MM.1S (cell line): ENCODE data around the gene SPIRE2.

Experiments used
- DNase-seq: peaks from one replicate; pipeline ENCODE4 v3.0.0-alpha.2; 2015
- H2AFZ ChIP-seq: fragments of 300-600 bp; sonication (generic); 2 replicates; pipeline ENCODE4 v1.6.0; 2016; ENCODE audit warnings: antibody characterized with exemption, low read length
- H3F3A ChIP-seq: fragments of 300-600 bp; sonication (generic); 2 replicates; pipeline ENCODE4 v1.6.1; 2016; ENCODE audit warnings: mild to moderate bottlenecking, antibody characterized with exemption, low read length, moderate library complexity, mixed read lengths; ENCODE audit not compliant: insufficient read depth
- H3K27ac ChIP-seq: fragments of 300-600 bp; sonication (generic); 2 replicates; pipeline ENCODE4 v1.5.1; 2016; ENCODE audit warnings: mild to moderate bottlenecking, low read length
- H3K27me3 ChIP-seq: fragments of 300-600 bp; sonication (generic); replicated peaks from 2 replicates; pipeline ENCODE4 v1.6.0; 2016; ENCODE audit warnings: low read length; ENCODE audit not compliant: insufficient read depth
- H3K36me3 ChIP-seq: fragments of 300-600 bp; sonication (generic); replicated peaks from 2 replicates; pipeline ENCODE4 v1.6.1; 2016; ENCODE audit warnings: mild to moderate bottlenecking, low read length, mixed read lengths; ENCODE audit not compliant: insufficient read depth
- H3K4me1 ChIP-seq: fragments of 300-600 bp; sonication (generic); 2 replicates; pipeline ENCODE4 v1.6.1; 2016; ENCODE audit warnings: low read length, mixed read lengths
- H3K4me2 ChIP-seq: fragments of 300-600 bp; sonication (generic); 2 replicates; pipeline ENCODE4 v1.6.0; 2016; ENCODE audit warnings: low read depth, low read length
- H3K4me3 ChIP-seq: fragments of 300-600 bp; sonication (generic); 2 replicates; pipeline ENCODE4 v1.5.1; 2016; ENCODE audit warnings: low read length, mixed read lengths
- H3K79me2 ChIP-seq: fragments of 300-600 bp; sonication (generic); 2 replicates; pipeline ENCODE4 v1.6.1; 2016; ENCODE audit warnings: mixed run types, low read length, mixed read lengths
- H3K9ac ChIP-seq: fragments of 300-600 bp; sonication (generic); 2 replicates; pipeline ENCODE4 v1.6.1; 2016; ENCODE audit warnings: low read length, mixed read lengths
- H3K9me2 ChIP-seq: fragments of 300-600 bp; sonication (generic); replicated peaks from 2 replicates; pipeline ENCODE4 v1.6.1; 2016; ENCODE audit warnings: mild to moderate bottlenecking, low read length, mixed read lengths; ENCODE audit not compliant: insufficient read depth
- H3K9me3 ChIP-seq: fragments of 300-600 bp; sonication (generic); replicated peaks from 2 replicates; pipeline ENCODE4 v1.6.1; 2016; ENCODE audit warnings: mild to moderate bottlenecking, low read length, mixed read lengths; ENCODE audit not compliant: insufficient read depth
- H4K20me1 ChIP-seq: fragments of 300-600 bp; sonication (generic); 2 replicates; pipeline ENCODE4 v1.6.1; 2016; ENCODE audit warnings: mild to moderate bottlenecking, low read length, moderate library complexity, mixed read lengths; ENCODE audit not compliant: insufficient read depth
- CTCF ChIP-seq: fragments of 300-600 bp; sonication (generic); IDR thresholded peaks from 2 replicates; pipeline ENCODE4 v1.5.1; 2016; ENCODE audit warnings: antibody characterized with exemption, low read length, mixed read lengths
- EZH2 ChIP-seq: fragments of 300-600 bp; sonication (generic); optimal IDR thresholded peaks from 2 replicates; pipeline ENCODE3; 2017; ENCODE audit warnings: low read depth, mild to moderate bottlenecking, antibody characterized with exemption, low read length, mixed read lengths
- EZH2phosphoT487 ChIP-seq: fragments of 300-600 bp; sonication (generic); IDR thresholded peaks from 2 replicates; pipeline ENCODE4 v1.6.1; 2018; ENCODE audit warnings: antibody characterized with exemption, low read length

The SPIRE2 gene

GRCh38 chr16:89899879-89900481 lies 71.7 kb downstream of the SPIRE2 start:
- H3K27ac ChIP-seq = no peak overlapping the region
- no peaks in the 10 kb centered on the region for H4K20me1 ChIP-seq
- no peak overlapping the region for H3K4me3 ChIP-seq
- no peak for TF ChIP-seq EZH2phosphoT487
- no peak for TF ChIP-seq EZH2
- TF ChIP-seq CTCF = no peak
- H3K79me2 ChIP-seq = no peaks in the 10 kb centered on the region
- H3K4me1 ChIP-seq = no peaks in the 10 kb centered on the region
- no peaks in the 10 kb centered on the region for H3K9me2 ChIP-seq
- no peaks in the 10 kb centered on the region for H3K27me3 ChIP-seq
- H3F3A ChIP-seq = no peaks in the 10 kb centered on the region
- no peak overlapping the region for H3K4me2 ChIP-seq
- H3K36me3 ChIP-seq = no peaks in the 10 kb centered on the region
- H3K9ac ChIP-seq = no peak overlapping the region
- no peak for DNase-seq
- H3K9me3 ChIP-seq = no peaks in the 10 kb centered on the region
- no peak overlapping the region for H2AFZ ChIP-seq

GRCh38 chr16:89900885-89901284 lies 72.6 kb downstream of the SPIRE2 start:
- H3K4me2 ChIP-seq = no peak overlapping the region
- no peaks in the 10 kb centered on the region for H4K20me1 ChIP-seq
- H3F3A ChIP-seq = no peaks in the 10 kb centered on the region
- no peak for TF ChIP-seq EZH2
- no peak for DNase-seq
- H3K4me3 ChIP-seq = no peak overlapping the region
- H3K4me1 ChIP-seq = no peaks in the 10 kb centered on the region
- H3K36me3 ChIP-seq = no peaks in the 10 kb centered on the region
- no peak overlapping the region for H2AFZ ChIP-seq
- no peak overlapping the region for H3K27ac ChIP-seq
- no peaks in the 10 kb centered on the region for H3K9me3 ChIP-seq
- no peaks in the 10 kb centered on the region for H3K79me2 ChIP-seq
- no peaks in the 10 kb centered on the region for H3K9me2 ChIP-seq
- H3K27me3 ChIP-seq = no peaks in the 10 kb centered on the region
- no peak overlapping the region for H3K9ac ChIP-seq

- TF ChIP-seq EZH2phosphoT487 (no peak), EZH2 (no peak), CTCF (no peak)
- H3K4me2 ChIP-seq = no peak overlapping the region
Measured at GRCh38 chr16:89902980-89903379, 74.7 kb downstream of the SPIRE2 start.

GRCh38 chr16:89903908-89904515 lies 75.7 kb downstream of the SPIRE2 start:
- Histone ChIP-seq H3F3A (no peaks in the 10 kb centered on the region), H4K20me1 (no peaks in the 10 kb centered on the region), H3K4me3 (no peak overlapping the region), H3K27me3 (no peaks in the 10 kb centered on the region), H3K4me1 (no peaks in the 10 kb centered on the region), H3K9ac (no peak overlapping the region), H3K4me2 (no peak overlapping the region), H2AFZ (no peak overlapping the region), H3K79me2 (no peaks in the 10 kb centered on the region), H3K9me2 (no peaks in the 10 kb centered on the region), H3K27ac (no peak overlapping the region), H3K36me3 (no peaks in the 10 kb centered on the region), H3K9me3 (no peaks in the 10 kb centered on the region)
- no peak for DNase-seq
- TF ChIP-seq EZH2phosphoT487 (no peak), EZH2 (no peak), CTCF (no peak)

More at GRCh38 chr16:89902980-89903379, 74.7 kb downstream of the SPIRE2 start:
- Histone ChIP-seq H3K4me1 (no peaks in the 10 kb centered on the region), H3K27ac (no peak overlapping the region), H4K20me1 (no peaks in the 10 kb centered on the region), H3K36me3 (no peaks in the 10 kb centered on the region), H3F3A (no peaks in the 10 kb centered on the region), H3K79me2 (no peaks in the 10 kb centered on the region), H2AFZ (no peak overlapping the region), H3K4me3 (no peak overlapping the region), H3K9me2 (no peaks in the 10 kb centered on the region), H3K9ac (no peak overlapping the region), H3K9me3 (no peaks in the 10 kb centered on the region), H3K27me3 (no peaks in the 10 kb centered on the region)
- no peak for DNase-seq
